OCI-M1 (cell line): Measurements from ENCODE around the gene BCAT1.

Experiments
- DNase-seq: peaks from one replicate; lab custom pipeline; 2025; lab: John Stamatoyannopoulos, UW

Gene BCAT1, protein sequence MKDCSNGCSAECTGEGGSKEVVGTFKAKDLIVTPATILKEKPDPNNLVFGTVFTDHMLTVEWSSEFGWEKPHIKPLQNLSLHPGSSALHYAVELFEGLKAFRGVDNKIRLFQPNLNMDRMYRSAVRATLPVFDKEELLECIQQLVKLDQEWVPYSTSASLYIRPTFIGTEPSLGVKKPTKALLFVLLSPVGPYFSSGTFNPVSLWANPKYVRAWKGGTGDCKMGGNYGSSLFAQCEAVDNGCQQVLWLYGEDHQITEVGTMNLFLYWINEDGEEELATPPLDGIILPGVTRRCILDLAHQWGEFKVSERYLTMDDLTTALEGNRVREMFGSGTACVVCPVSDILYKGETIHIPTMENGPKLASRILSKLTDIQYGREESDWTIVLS

DNA sequence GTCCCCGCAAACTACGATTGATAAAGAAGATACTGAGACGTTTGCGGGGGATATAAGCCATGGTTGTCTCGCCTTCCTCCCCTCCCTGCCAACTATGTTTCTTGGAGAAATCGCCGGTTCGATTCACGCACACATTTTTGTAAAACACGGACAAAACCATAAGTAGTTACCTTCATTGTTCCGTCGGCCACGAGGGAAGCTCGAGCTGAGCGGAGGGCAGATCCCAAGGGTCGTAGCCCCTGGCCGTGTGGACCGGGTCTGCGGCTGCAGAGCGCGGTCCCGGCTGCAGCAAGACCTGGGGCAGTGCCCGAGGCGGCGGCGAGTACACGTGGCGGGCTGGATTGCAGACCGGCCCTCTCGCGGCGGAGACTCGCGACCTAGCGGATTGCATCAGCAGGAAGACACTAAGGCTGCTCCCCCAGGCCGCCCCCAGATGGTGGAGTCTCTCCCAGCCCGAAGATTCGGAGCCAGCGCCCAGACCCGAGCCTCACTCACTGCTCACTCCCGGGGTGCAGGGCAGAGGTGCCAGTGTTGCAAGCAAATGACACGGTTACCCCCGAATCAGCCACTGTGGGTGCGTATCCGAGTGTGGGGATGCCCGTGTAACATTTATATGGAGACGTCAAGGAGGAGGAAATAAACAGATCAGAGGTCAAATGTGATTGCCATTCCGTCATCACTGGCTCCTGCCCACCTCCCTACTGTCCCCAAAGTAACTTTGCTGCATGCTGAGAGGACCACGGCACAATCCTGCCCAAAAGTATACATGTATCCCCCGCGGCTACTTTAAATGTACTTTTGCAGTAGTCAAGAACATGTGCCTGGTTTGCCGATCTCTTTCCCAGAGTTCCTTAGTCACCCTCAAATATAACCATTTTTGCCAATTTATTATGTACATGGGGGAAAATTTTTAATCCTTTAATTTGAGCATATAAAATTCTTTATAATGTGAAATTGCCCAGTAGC, at the start of gene BCAT1:
Gene BCAT1 (minus strand): TSS at position 345 of the 966 bp plus-strand sequence. CDS start 169 bp downstream, at position 176.
- peak; percentile 89 for DNase-seq

DNA sequence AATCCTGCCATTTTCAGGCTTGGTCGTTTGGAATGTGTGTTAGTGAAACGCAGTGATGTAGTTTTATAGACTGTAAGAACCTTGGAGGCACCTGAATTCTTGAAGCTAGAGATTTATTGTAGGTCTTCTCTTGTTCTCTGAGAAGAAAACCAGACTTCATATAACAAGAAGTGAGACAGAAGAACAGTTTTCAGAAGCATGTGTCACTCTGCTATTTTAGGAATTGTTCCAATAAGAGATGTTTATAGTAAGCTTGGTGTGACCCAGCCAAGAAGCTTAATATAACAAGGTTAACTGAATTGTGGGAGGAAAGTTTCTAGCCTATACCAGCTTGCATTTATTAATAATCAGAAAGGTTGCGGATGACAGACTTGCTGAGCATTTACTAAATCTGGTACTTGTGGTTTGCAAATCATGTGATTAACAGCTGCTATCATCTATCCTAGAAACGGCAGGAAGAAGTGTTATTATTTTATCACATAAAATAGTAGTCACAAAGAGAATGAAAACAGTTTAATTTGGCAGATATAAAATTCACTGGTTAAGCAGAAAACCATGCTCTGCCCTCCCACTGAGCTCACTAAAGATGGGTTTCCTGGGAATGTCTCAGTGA, 49.2 kb upstream of the BCAT1 start:
- no peak for DNase-seq

DNA sequence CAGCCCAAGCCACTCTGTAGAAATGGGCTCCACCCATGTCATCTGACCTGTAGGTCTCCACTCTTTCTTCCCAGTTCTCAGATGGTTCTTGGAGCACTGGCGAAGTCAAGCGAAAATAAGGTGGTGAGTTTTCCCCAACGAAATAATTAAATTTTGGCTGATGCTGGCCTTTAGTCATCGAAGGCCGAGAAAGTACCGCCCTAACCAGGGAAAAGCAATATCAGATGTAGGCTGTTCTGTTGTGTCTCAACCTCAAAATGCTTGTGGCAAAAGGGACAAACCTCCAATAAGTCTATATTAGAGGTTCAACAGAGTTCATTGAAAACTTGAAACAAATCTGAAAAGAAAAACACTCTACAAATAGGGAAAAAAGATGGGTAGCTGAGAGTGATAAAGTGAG, 48.6 kb upstream of the BCAT1 start:
- no peak for DNase-seq

DNA sequence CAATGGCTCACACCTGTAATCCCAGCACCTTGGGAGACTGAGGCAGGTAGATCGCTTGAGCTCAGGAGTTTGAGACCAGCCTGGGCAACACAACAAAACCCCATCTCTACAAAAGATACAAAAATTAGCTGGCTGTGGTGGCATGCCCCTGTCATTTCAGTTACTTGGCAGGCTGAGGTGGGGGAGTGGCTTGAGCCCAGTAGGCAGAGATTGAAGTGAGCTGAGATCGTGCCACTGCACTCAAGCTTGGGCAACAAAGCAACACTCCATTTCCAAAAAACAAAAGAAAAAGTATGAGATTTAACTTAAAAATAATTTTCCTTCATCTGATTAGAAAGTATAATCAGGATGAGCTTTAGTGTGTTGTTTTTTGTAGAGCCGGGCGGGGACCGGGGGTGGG, 47.9 kb upstream of the BCAT1 start:
- DNase-seq: no peak

DNA sequence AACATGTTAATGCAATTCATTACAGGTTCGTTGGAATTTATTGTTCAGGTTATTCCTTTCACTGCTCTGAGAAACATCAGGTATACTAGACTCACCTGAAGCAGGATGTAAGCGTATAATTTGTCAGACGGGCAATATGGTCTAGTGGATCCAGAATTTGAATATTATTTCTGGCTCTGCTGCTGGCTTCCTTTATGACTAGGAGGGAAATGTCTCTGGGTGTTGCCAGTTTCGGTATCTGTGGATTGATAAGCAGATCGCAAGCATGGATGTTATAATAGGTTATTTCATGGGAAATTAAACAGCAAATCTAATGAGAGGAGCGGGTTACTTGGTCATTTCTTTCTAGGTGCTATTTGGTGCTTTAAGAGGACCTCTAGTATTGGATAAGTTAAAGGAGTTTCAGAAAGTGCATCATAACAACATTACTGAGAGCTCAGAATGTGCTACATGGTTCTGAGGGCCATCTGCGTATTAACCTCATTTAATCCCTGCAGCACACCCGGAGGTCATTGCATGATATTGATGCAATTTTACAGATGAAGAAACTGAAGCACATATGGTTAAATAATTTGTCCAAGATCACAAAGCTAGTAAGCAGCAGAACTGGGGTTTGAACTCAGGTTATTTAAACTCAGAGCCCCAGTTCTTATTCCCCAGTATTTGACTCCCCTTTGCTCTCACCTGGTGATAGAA, 47.3 kb upstream of the BCAT1 start:
- no peak for DNase-seq

DNA sequence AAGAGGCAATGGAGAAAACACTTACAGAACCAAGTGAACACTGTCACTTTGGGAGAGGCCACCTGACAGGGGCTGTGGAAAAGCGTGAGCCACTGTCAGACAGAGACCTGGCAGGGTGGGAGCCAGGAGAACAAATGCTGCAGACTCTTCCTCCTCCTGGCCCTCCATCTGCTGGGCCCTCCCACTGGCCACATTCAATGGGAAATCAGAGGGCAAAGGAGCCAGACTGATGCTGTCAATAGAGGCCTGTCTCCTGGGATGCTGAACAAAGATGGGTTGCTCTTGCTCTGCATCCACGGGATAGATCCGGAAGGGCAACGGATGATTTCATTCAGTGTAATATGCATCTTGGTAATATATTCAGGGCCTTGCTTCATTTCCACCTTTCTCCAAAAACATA, 44.9 kb upstream of the BCAT1 start:
- DNase-seq: no peak

DNA sequence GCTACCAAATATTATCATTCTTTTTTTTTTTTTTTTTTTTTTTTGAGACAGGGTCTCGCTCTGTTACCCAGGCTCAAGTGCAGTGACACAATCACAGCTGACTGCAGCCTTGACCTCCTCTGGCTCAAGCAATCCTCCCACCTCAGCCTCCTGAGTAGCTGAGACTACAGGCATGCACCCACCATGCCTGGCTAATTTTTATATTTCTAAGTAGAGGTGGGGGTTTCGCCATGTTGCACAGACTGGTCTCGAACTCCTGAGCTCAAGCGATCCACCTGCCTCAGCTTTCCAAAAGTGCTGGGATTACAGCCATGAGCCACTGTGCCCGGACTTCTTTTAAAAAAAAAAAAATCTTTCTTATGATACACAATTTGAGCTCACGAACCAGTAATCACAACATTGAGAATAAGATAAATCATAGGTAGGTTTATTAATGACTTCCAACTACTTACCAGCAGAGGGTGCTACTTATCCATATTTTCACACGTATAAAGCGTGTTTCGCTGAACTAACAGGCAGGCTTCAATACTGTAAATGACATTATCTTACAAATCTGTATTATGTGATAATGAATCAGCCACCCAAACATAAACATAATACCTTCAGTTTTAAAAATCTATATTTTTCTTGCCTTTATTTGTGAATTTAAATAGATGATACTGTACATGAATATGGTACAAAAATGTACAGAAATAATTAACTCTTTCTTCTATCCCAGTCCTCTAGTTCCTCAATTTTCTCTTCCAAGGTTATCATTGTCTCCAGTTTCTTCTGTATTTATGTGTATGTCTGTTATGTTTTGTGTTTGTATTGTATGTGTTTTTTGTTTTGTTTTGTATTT, 42.5 kb upstream of the BCAT1 start:
- peak; percentile 78 for DNase-seq

DNA sequence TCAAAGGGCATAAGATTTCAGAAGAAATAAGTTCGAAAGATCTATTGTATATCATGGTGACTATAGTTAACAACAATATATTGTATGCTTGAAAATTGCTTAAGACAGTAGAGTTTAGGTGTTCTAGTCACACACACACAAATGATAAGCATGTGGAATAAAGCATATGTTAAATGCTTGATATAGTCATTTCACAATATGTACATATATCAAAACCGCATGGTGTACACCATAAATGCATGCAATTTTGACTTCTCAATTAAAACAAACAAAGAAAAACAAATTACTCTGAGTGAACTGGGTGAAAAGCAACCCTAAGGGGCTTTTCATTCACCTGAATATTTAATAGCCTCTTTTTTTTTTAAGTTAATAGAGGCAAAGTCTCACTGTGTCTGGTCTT, 40.3 kb upstream of the BCAT1 start:
- DNase-seq: no peak

DNA sequence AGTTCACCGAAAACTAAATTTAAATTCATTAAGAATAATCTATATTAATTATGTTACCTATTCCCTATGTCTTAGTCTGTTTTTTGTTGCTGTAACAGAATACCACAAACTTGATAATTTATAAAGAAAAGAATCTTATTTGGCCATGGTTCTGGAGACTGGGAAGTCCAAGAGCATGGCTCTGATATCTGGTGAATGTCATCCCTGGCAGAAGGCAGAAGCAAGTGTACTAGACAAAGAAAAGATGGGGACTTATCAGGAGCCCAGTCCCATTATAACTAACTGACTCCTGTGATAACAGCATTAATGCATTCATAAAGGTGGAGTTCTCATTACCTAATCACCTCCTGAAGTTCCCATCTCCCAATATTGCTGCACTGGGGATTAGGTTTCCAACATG, 33.3 kb upstream of the BCAT1 start:
- DNase-seq: no peak

DNA sequence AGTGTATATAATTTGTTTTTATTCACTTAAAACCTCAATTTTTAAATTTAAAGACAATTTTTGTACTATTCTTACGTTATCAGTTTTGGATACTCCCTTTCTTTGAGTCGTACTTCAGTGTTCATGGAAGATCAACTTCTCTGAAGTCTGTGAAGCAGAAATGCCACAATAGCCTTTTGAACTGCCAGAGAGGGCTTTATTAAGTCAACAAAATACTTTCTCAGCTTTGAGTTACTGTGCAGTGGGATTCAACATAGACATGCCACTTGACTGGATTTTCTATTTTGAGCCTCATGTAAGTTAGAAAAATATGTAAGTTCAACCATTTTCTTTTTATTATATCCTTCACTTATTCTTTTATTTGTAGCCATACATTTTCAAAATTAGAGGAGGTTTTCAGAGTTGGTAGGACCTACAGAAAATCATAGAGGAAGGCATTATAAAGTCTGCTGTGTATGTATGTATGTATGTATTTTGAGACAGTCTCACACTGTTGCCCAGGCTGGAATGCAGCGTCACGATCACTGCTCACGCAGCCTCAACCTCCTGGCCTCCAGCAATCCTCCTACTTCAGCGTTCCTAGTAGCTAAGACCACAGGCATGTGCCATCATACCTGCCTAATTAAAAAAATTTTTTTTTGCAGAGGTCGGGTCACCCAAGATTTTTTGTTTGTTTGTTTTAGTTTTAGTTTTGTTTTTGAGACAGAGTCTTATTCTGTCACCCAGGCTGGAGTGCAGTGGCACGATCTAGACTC, 31.3 kb upstream of the BCAT1 start:
- DNase-seq: no peak

DNA sequence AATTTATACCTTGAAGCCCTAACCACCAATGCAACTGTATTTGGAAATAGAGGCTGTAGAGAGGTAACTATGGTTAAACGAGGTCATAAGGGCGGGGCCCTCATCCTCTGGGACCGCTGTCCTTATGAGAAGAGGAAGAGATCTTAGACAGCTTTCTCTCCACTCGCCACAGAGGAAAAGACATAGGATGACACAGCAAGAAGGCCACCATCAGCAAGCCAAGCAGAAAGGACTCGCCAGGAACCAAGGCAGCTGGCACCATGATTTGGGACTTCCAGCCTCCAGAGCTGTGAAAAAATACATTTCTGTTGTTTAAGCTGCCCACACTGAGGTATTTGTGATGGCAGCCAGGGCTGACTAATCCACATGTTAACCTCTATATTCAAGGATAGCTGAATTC, 30.4 kb upstream of the BCAT1 start:
- DNase-seq: peak; percentile 66

DNA sequence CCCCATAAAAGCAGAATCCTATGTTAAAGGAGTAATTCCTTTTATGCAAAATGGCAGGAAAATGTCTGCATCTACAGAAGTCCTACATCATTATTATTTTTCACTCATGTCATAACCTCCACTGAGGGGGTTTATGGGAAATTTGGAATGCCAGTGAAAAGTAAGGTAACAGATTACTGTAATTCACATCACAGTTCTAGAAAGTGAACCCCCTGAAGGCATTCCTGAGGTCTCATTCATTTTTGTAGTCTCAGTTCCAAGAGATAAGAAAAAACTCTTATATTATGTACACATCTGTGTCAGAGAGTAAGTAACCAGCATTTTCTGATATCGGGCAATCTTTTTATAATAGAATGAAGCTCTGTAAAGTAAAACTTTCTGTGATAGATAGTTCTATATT, 28.8 kb upstream of the BCAT1 start:
- no peak for DNase-seq

DNA sequence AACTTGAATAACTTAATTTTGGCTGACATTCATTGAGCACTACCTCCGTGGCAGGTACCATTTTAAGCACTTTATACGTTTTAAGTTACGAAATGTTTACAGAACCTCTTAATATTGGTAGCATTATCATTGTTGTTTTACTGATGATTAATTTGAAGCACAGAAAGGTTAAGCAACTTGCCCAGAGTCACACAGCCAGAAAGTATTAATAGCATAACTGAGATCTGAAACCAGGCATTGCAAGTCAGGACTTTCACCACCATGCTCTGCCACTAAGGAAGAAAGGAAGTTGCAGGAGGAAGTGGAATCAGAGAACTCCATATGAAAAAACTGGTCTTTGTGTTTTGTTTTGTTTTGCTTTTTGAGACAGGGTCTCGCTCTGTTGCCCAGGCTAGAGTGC, 28.2 kb upstream of the BCAT1 start:
- DNase-seq: no peak

DNA sequence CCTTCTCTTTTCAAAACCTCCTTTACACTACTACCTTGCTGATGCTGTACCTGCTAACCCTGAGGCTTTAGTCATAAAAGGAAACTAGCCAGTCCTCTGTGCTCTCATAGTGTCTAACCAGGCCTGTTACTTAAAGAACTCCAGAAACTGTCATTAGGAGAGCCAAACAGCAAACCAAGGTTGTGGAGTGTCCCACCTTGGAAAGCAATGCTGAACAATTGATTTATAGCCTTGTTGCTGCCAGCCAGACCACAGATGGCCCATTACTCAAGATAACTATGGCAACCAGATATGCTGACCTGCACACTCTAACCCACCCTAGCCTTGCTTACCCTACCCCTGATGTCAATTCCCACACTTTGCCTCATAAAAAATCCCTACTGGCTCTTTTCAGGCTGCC, 26.5 kb upstream of the BCAT1 start:
- no peak for DNase-seq

DNA sequence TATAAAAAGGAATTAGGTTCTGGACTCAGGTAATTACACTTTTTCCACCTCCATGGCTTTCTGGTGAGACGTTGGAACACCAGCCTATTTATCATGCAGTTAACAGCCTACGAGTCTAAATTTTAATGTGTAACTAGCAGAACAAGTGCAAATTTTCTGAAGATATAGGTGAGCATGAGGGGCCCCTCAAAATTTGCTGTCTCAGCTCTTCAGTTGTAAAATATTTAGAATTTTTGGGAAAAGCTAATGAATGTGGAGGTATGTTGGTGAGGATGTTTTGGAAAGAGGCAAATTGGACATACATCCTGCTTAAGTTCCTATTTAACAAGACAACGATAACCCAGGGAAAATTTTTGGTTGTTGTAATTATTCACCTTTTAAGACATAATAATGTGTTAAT, 25.3 kb upstream of the BCAT1 start:
- no peak for DNase-seq

DNA sequence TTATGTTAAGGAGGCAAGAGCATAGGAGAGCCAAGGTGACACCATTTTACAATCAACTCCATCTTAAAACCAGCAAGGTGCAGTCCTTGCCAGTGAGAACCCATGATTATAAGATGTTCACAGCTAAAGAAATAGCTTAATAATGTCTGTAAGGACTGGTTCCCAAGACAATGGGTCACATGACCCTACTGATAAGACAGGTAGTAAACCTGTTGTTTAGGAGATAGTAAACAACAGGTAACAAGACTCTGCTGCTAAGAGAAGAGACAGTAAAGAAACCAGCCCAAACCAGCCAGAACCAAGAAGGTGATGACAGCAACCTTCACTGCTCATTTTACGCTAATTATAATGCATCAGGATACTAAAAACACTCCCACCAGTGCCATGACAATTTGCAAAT, 23.2 kb upstream of the BCAT1 start:
- DNase-seq: no peak

DNA sequence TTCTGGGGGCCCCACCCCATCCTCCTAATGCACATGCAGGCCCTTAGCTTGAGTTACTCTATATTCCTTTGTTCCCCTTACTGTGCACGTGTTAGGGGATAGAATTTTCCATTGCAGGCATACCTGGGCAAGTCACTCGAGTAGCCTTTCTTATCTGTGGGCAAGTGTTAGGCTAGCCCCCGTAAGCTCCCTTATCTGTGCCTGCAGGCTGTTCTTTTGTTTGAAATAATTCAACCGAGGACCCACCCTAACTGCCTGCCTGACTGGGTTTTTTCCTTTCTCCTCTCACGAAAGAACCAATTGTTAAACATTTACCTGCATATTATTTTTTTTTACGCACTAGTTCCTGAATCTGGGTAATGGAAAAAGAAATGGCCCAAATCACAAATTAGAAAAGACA, 21.3 kb upstream of the BCAT1 start:
- no peak for DNase-seq

DNA sequence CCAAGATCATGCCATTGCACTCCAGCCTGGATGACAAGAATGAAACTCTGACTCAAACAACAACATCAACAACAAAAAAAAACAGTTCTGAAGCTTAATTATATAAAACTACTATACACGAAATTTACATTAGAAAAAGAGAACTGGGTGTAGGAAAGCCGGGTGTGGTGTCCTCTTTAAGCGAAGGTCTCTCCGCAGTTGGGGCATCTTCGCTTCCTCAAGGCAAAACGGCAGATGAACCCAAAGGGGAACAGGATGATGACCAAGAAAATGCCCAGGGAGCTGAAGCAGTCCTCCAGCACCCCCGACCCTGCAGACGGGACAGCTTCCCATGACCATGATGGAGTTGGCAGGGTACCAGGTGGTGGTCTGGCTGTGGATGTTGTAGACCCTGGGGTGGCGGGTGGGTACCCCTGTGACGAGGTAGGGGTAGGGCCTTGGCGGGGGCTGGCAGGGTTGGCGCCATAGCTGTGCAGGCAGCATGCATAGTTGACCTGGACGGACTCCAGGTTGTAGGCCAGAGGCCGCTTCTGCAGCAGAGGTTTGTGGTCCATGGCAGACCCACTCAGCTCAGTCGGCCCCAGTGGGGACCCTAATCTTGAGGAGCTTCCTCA, 18.2 kb upstream of the BCAT1 start:
- DNase-seq: no peak

DNA sequence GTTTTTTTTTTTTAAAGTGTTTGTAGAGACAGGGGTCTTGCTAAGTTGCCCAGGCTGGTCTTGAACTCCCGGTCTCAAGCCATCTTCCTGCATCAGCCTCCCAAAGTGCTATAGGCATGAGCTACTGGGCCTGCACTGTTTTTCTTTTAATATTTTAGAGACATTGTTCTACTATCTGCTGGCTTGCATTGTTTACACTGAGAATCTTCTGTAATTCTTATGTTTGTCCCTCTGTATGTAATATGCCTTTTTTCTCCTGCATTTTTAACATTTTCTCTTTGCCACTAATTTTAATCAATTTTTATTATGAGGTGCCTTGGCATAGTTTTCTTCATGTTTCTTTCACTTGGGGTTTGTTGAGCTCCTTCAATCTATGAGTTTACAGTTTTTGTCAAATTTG, 15.4 kb upstream of the BCAT1 start:
- DNase-seq: no peak
